ENCODE data around the gene ASTE1.

Gene ASTE1

GRCh38 chr3:131047582-131047981, 21.0 kb upstream of the ASTE1 start:
- no peak for TF ChIP-seq CREB1 (IDR thresholded peaks at IDR 0.05; ENCODE audit: low read depth)
- TF ChIP-seq EGR1 (IDR thresholded peaks at IDR 0.05) = no peak
- no peak for TF ChIP-seq RAD21 (IDR thresholded peaks at IDR 0.05; ENCODE audit: low read depth)
- no peak for TF ChIP-seq CEBPB (IDR thresholded peaks at IDR 0.05)
- no peak for TF ChIP-seq YY1 (IDR thresholded peaks at IDR 0.05; ENCODE audit: low read depth)

GRCh38 chr3:131038326-131038725, 11.7 kb upstream of the ASTE1 start:
- TF ChIP-seq TCF12 (IDR thresholded peaks at IDR 0.05; ENCODE audit: low read depth) (no peak), RAD21 (IDR thresholded peaks at IDR 0.05; ENCODE audit: low read depth) (no peak), EGR1 (IDR thresholded peaks at IDR 0.05) (no peak), REST (IDR thresholded peaks at IDR 0.05; ENCODE audit: low read depth) (no peak), YY1 (IDR thresholded peaks at IDR 0.05; ENCODE audit: low read depth) (no peak), TEAD4 (IDR thresholded peaks at IDR 0.05) (no peak), MAX (IDR thresholded peaks at IDR 0.05) (no peak), ZBTB7A (IDR thresholded peaks at IDR 0.05; ENCODE audit: low read depth) (no peak)

- no peak for TF ChIP-seq YY1 (IDR thresholded peaks at IDR 0.05; ENCODE audit: low read depth)
- TF ChIP-seq USF1 (IDR thresholded peaks at IDR 0.05) = no peak
- TF ChIP-seq REST (IDR thresholded peaks at IDR 0.05; ENCODE audit: low read depth) = no peak
- TF ChIP-seq ZBTB7A (IDR thresholded peaks at IDR 0.05; ENCODE audit: low read depth) = no peak
- no peak for TF ChIP-seq EP300 (IDR thresholded peaks at IDR 0.05; ENCODE audit: borderline replicate concordance)
- TF ChIP-seq NFIC (IDR thresholded peaks at IDR 0.05) = no peak
- no peak for TF ChIP-seq FOXM1 (IDR thresholded peaks at IDR 0.05; ENCODE audit: borderline replicate concordance, low read depth)
- no peak for TF ChIP-seq CREB1 (IDR thresholded peaks at IDR 0.05; ENCODE audit: low read depth)
- no peak for TF ChIP-seq TAF1 (IDR thresholded peaks at IDR 0.05; ENCODE audit: low read depth)
- TF ChIP-seq EGR1 (IDR thresholded peaks at IDR 0.05) = no peak
These were observed 10.4 kb upstream of the ASTE1 start for GRCh38 chr3:131036986-131037385.

- TF ChIP-seq NFIC (IDR thresholded peaks at IDR 0.05) = no peak
- TF ChIP-seq RAD21 (IDR thresholded peaks at IDR 0.05; ENCODE audit: low read depth) = no peak
- no peak for TF ChIP-seq YY1 (IDR thresholded peaks at IDR 0.05; ENCODE audit: low read depth)
- no peak for TF ChIP-seq EGR1 (IDR thresholded peaks at IDR 0.05)
- no peak for TF ChIP-seq EP300 (IDR thresholded peaks at IDR 0.05; ENCODE audit: borderline replicate concordance)
- TF ChIP-seq CREB1 (IDR thresholded peaks at IDR 0.05; ENCODE audit: low read depth) = no peak
These were observed 9.7 kb upstream of the ASTE1 start for GRCh38 chr3:131036200-131036816.

- no peak for TF ChIP-seq MAX (IDR thresholded peaks at IDR 0.05)
- peak; percentile 78 for TF ChIP-seq RAD21 (IDR thresholded peaks at IDR 0.05; ENCODE audit: low read depth)
These were observed 7.0 kb upstream of the ASTE1 start for GRCh38 chr3:131033480-131034080.

- TF ChIP-seq RAD21 (IDR thresholded peaks at IDR 0.05; ENCODE audit: low read depth) (no peak), TAF1 (IDR thresholded peaks at IDR 0.05; ENCODE audit: low read depth) (no peak), NFIC (IDR thresholded peaks at IDR 0.05) (no peak), TEAD4 (IDR thresholded peaks at IDR 0.05) (no peak), EGR1 (IDR thresholded peaks at IDR 0.05) (no peak), MAX (IDR thresholded peaks at IDR 0.05) (no peak), CREB1 (IDR thresholded peaks at IDR 0.05; ENCODE audit: low read depth) (no peak)
These were observed 5.0 kb upstream of the ASTE1 start for GRCh38 chr3:131031660-131032059.

- TF ChIP-seq EP300 (IDR thresholded peaks at IDR 0.05; ENCODE audit: borderline replicate concordance) (no peak), ZBTB7A (IDR thresholded peaks at IDR 0.05; ENCODE audit: low read depth) (no peak), REST (IDR thresholded peaks at IDR 0.05; ENCODE audit: low read depth) (no peak), FOXM1 (IDR thresholded peaks at IDR 0.05; ENCODE audit: borderline replicate concordance, low read depth) (no peak), USF1 (IDR thresholded peaks at IDR 0.05) (no peak), MAX (IDR thresholded peaks at IDR 0.05) (no peak), NFIC (IDR thresholded peaks at IDR 0.05) (no peak), RAD21 (IDR thresholded peaks at IDR 0.05; ENCODE audit: low read depth) (no peak), TCF12 (IDR thresholded peaks at IDR 0.05; ENCODE audit: low read depth) (no peak), TEAD4 (IDR thresholded peaks at IDR 0.05) (no peak), EGR1 (IDR thresholded peaks at IDR 0.05) (no peak), TAF1 (IDR thresholded peaks at IDR 0.05; ENCODE audit: low read depth) (no peak)
These were observed 2.2 kb upstream of the ASTE1 start for GRCh38 chr3:131028844-131029243.

Measured in Ishikawa (cell line).